Measurements from ENCODE around the gene REL.

- TF ChIP-seq POLR2A (IDR thresholded peaks at IDR 0.05) (no peak), CTCF (IDR thresholded peaks at IDR 0.05) (no peak)
Observed at GRCh38 chr2:60948926-60949579, 67.7 kb downstream of the REL start.
